HL-60 (cell line): ENCODE data around the gene DERA.

Source experiments
- CTCF ChIP-seq: IDR thresholded peaks from one replicate; pipeline ENCODE4 v1.5.1; 2011; ENCODE audit warnings: low read length, control low read depth, inconsistent platforms; ENCODE audit not compliant: insufficient read depth
- POLR2AphosphoS5 ChIP-seq: IDR thresholded peaks from 2 replicates; pipeline ENCODE4 v1.6.1; 2012; ENCODE audit warnings: low read depth
- REST ChIP-seq: IDR thresholded peaks from 2 replicates; pipeline ENCODE4 v1.6.1; 2012; ENCODE audit warnings: low read depth; ENCODE audit not compliant: insufficient replicate concordance
- SPI1 ChIP-seq: IDR thresholded peaks from 2 replicates; pipeline ENCODE4 v1.6.1; 2012; ENCODE audit warnings: low read depth, mild to moderate bottlenecking, borderline replicate concordance

GRCh38 chr12:15892645-15893259, 18.4 kb upstream of the DERA start:
- no peak for TF ChIP-seq CTCF
- no peak for TF ChIP-seq REST
- no peak for TF ChIP-seq POLR2AphosphoS5
- TF ChIP-seq SPI1, result no peak
